ENCODE measurements around the gene MED8. TPM values are rescaled to one million over a fixed set of nuclear protein-coding genes. Genes with fewer than 3 reads are reported as not detected.

MED8 gene
- total RNA-seq, 1 donor from 2014 or later = 19.5 TPM

DNA sequence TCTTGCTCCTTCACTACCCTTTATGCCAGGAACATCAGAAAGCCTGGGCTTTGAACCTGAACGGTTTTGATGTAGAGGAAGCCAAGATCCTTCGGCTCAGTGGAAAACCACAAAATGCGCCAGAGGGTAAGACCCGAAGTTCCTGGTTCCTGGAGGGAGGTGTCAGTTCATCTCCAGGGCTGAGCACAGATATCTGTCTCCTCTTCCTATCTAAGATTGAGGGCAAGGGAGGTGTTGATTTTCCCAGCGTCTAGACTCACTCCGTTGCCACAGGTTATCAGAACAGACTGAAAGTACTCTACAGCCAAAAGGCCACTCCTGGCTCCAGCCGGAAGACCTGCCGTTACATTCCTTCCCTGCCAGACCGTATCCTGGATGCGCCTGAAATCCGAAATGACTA lies 29.9 kb downstream of the MED8 start:
- TF ChIP-seq, protein P1, sequence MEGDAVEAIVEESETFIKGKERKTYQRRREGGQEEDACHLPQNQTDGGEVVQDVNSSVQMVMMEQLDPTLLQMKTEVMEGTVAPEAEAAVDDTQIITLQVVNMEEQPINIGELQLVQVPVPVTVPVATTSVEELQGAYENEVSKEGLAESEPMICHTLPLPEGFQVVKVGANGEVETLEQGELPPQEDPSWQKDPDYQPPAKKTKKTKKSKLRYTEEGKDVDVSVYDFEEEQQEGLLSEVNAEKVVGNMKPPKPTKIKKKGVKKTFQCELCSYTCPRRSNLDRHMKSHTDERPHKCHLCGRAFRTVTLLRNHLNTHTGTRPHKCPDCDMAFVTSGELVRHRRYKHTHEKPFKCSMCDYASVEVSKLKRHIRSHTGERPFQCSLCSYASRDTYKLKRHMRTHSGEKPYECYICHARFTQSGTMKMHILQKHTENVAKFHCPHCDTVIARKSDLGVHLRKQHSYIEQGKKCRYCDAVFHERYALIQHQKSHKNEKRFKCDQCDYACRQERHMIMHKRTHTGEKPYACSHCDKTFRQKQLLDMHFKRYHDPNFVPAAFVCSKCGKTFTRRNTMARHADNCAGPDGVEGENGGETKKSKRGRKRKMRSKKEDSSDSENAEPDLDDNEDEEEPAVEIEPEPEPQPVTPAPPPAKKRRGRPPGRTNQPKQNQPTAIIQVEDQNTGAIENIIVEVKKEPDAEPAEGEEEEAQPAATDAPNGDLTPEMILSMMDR (IDR thresholded peaks at IDR 0.05; ENCODE audit: unreplicated experiment) = no peak
- Mint-ChIP-seq H3K27ac (ENCODE audit: unreplicated experiment) (no peak overlapping the region), H3K4me1 (ENCODE audit: unreplicated experiment) (peaks cover 31% of the 10 kb centered on the region), H3K27me3 (ENCODE audit: unreplicated experiment) (peaks cover 8% of the 10 kb centered on the region), H3K36me3 (ENCODE audit: low read depth, unreplicated experiment) (peaks cover 28% of the 10 kb centered on the region), H3K4me3 (ENCODE audit: unreplicated experiment) (peak overlapping the region; percentile 92), H3K9me3 (ENCODE audit: unreplicated experiment) (no peaks in the 10 kb centered on the region)
- no peak for DNase-seq (ENCODE audit: low spot score)

DNA sequence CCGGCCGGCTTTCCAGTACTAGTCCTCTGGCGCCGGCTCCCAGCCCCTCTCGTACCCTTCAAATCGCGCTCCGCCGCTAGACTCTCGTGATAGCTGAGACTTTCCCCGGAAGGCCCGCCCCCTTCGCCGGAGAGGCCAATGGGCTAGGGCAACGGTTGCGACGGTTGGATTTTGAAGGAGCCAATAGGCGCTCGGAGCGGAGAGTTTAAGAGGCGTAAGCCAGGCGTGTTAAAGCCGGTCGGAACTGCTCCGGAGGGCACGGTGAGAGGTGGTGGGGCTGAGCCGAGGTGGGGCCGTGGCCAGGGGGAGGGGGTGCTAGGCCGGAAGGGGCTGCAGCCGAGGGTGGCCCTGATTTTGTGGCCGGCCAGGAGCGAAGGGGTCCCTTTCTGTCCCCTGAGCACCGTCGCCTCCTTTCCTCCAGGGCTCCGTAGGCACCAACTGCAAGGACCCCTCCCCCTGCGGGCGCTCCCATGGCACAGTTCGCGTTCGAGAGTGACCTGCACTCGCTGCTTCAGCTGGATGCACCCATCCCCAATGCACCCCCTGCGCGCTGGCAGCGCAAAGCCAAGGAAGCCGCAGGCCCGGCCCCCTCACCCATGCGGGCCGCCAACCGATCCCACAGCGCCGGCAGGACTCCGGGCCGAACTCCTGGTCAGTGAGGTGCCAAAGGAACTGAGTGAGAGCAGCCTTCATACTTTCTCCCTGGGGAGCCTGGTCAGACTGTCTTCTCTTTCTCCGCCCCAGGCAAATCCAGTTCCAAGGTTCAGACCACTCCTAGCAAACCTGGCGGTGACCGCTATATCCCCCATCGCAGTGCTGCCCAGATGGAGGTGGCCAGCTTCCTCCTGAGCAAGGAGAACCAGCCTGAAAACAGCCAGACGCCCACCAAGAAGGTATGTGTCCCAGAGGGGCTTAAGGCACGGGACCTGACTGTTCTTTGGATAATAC lies 30.6 kb downstream of the MED8 start, which contains the start of gene CDC20:
Gene CDC20, plus strand, starts transcription at position 236 of the 948 bp plus-strand sequence. Its CDS starts 235 bp downstream, at position 471.
- H3K9me3 Mint-ChIP-seq (ENCODE audit: unreplicated experiment) = no peaks in the 10 kb centered on the region
- H3K4me1 Mint-ChIP-seq (ENCODE audit: unreplicated experiment) = peaks cover 29% of the 10 kb centered on the region
- H3K36me3 Mint-ChIP-seq (ENCODE audit: low read depth, unreplicated experiment) = peaks cover 23% of the 10 kb centered on the region
- peak within 1 kb of the TSS; percentile 92 for H3K4me3 Mint-ChIP-seq (ENCODE audit: unreplicated experiment)
- TF ChIP-seq, protein P1 (IDR thresholded peaks at IDR 0.05; ENCODE audit: unreplicated experiment) = no peak
- peak; percentile 99 for DNase-seq (ENCODE audit: low spot score)
- H3K27ac Mint-ChIP-seq (ENCODE audit: unreplicated experiment) = peak within 1 kb of the TSS; percentile 86
- peaks cover 10% of the 10 kb centered on the region for H3K27me3 Mint-ChIP-seq (ENCODE audit: unreplicated experiment)

DNA sequence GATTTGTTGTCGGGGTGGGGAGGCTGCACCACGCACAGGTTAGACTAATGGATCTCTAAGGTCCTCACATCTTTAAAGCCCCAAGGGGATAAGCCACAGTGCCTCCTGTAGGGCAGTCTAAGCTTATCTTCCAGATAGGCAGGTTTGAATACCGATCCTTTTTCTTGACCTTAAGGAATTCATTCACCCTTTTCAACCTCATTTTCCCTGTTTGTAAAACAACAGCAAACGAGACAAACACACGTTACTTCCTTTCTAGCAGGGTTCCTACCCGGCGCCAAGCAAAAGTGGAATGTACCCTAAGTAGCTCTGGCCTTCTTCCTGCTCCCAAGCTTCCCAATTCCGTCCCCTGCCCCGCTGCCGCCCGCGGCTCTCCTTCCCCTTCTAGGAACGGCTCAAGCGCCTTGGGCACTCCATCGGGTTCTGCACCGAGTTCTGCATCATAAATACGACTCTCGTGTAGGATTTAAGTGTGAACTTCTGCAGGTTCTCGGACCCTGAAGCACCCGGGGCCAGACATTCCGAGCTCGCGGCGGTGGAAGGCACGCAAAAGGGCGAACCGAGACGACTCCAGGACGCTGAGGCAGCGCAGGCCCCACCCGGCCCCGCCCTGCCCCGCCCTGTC lies 31.4 kb downstream of the MED8 start:
- peaks cover 17% of the 10 kb centered on the region for H3K36me3 Mint-ChIP-seq (ENCODE audit: low read depth, unreplicated experiment)
- TF ChIP-seq, protein P1 (IDR thresholded peaks at IDR 0.05; ENCODE audit: unreplicated experiment) = no peak
- H3K27me3 Mint-ChIP-seq (ENCODE audit: unreplicated experiment) = peaks cover 11% of the 10 kb centered on the region
- peak overlapping the region; percentile 92 for H3K4me3 Mint-ChIP-seq (ENCODE audit: unreplicated experiment)
- H3K27ac Mint-ChIP-seq (ENCODE audit: unreplicated experiment) = peak overlapping the region; percentile 86
- DNase-seq (ENCODE audit: low spot score) = peak; percentile 15
- H3K4me1 Mint-ChIP-seq (ENCODE audit: unreplicated experiment) = peaks cover 26% of the 10 kb centered on the region
- H3K9me3 Mint-ChIP-seq (ENCODE audit: unreplicated experiment) = no peaks in the 10 kb centered on the region

DNA sequence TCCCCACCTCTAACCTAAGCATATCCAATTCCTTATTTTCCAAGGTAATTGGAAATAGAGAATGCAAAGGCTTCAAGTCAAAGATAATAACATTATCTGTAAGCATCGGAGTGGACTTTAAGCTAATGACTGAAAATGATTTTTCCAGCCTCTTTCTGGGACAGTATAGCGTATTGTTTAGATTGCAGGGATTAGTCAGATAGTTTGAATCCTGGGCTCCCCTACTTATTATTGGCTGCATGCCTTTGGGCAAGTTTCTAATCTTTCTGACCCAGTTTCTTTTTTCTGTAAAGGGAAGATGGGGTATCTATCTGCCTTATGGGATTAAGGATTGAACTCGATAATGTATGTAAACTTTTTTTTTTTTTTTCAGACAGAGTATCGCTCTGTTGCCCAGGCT lies 32.3 kb downstream of the MED8 start:
- no peaks in the 10 kb centered on the region for H3K9me3 Mint-ChIP-seq (ENCODE audit: unreplicated experiment)
- no peak overlapping the region for H3K27ac Mint-ChIP-seq (ENCODE audit: unreplicated experiment)
- TF ChIP-seq, protein P1 (IDR thresholded peaks at IDR 0.05; ENCODE audit: unreplicated experiment) = no peak
- peaks cover 14% of the 10 kb centered on the region for H3K27me3 Mint-ChIP-seq (ENCODE audit: unreplicated experiment)
- DNase-seq (ENCODE audit: low spot score) = no peak
- peak overlapping the region; percentile 92 for H3K4me3 Mint-ChIP-seq (ENCODE audit: unreplicated experiment)
- peaks cover 26% of the 10 kb centered on the region for H3K4me1 Mint-ChIP-seq (ENCODE audit: unreplicated experiment)
- H3K36me3 Mint-ChIP-seq (ENCODE audit: low read depth, unreplicated experiment) = peaks cover 14% of the 10 kb centered on the region

Data from endothelial cell (in vitro differentiated cells).